NCI-H1436 (cell line): Measurements from ENCODE around the gene SLC6A6.

Experiments used
- DNase-seq: peaks from one replicate; lab custom pipeline; 2025; lab: John Stamatoyannopoulos, UW

Gene SLC6A6

GRCh38 chr3:14372587-14372986 lies 29.8 kb upstream of the SLC6A6 start:
- no peak for DNase-seq

- DNase-seq, result no peak
Measured at GRCh38 chr3:14373753-14374376, 28.5 kb upstream of the SLC6A6 start.

- DNase-seq, result no peak
Measured at GRCh38 chr3:14374444-14374883, 27.9 kb upstream of the SLC6A6 start.

GRCh38 chr3:14375192-14375591 lies 27.2 kb upstream of the SLC6A6 start:
- DNase-seq, result no peak

GRCh38 chr3:14376348-14377043 lies 25.9 kb upstream of the SLC6A6 start:
- no peak for DNase-seq

- no peak for DNase-seq
Measured at GRCh38 chr3:14377044-14377837, 25.2 kb upstream of the SLC6A6 start.

GRCh38 chr3:14377838-14378169 lies 24.6 kb upstream of the SLC6A6 start:
- no peak for DNase-seq

GRCh38 chr3:14378415-14378814 lies 24.0 kb upstream of the SLC6A6 start:
- no peak for DNase-seq

- peak; percentile 30 for DNase-seq
Measured at GRCh38 chr3:14379843-14380242, 22.6 kb upstream of the SLC6A6 start.

GRCh38 chr3:14386254-14386653 lies 16.2 kb upstream of the SLC6A6 start:
- no peak for DNase-seq

GRCh38 chr3:14388201-14388600 lies 14.2 kb upstream of the SLC6A6 start:
- DNase-seq, result no peak

- DNase-seq, result no peak
Measured at GRCh38 chr3:14389166-14389606, 13.2 kb upstream of the SLC6A6 start.

GRCh38 chr3:14389716-14390115 lies 12.7 kb upstream of the SLC6A6 start:
- no peak for DNase-seq

GRCh38 chr3:14391033-14391432 lies 11.4 kb upstream of the SLC6A6 start:
- no peak for DNase-seq

GRCh38 chr3:14392231-14392630 lies 10.2 kb upstream of the SLC6A6 start:
- no peak for DNase-seq

GRCh38 chr3:14392803-14393319 lies 9.5 kb upstream of the SLC6A6 start:
- DNase-seq, result no peak

GRCh38 chr3:14393440-14394106 lies 8.8 kb upstream of the SLC6A6 start:
- DNase-seq, result no peak

GRCh38 chr3:14396031-14396692 lies 6.2 kb upstream of the SLC6A6 start:
- DNase-seq, result no peak

- DNase-seq, result no peak
Measured at GRCh38 chr3:14397046-14397445, 5.4 kb upstream of the SLC6A6 start.

- DNase-seq, result no peak
Measured at GRCh38 chr3:14397531-14397930, 4.9 kb upstream of the SLC6A6 start.

GRCh38 chr3:14397940-14398796 lies 4.2 kb upstream of the SLC6A6 start:
- DNase-seq, result no peak
